ENCODE results near the gene FIG4.

FIG4 gene

GRCh38 chr6:109790131-109790530 is 99.0 kb downstream of the FIG4 start:
- H3K9me3 ChIP-seq (ENCODE audit: insufficient read depth, low read depth, low read length) = no peaks in the 10 kb centered on the region
- no peak overlapping the region for H3K23ac ChIP-seq (ENCODE audit: low read length)
- no peak overlapping the region for H3K18ac ChIP-seq (ENCODE audit: low read length)
- peaks cover 3 to 4% of the 10 kb centered on the region in 2 experiments for H3K4me1 ChIP-seq (ENCODE audit: control insufficient read depth in 1 of 2, insufficient read depth in 2 of 2, low read length in 2 of 2)
- H3K9ac ChIP-seq (ENCODE audit: low read length) = no peak overlapping the region
- H2BK120ac ChIP-seq (ENCODE audit: insufficient read depth, low read length, poor library complexity) = no peak overlapping the region
- no peak overlapping the region for H2AFZ ChIP-seq (ENCODE audit: insufficient read depth, low read length, poor library complexity)
- H3K4ac ChIP-seq (ENCODE audit: low read depth, low read length) = no peak overlapping the region
- no peak overlapping the region for H3K27ac ChIP-seq (ENCODE audit: low read depth, low read length)
- H4K8ac ChIP-seq (ENCODE audit: low read depth, low read length) = no peak overlapping the region
- no peak overlapping the region for H4K91ac ChIP-seq (ENCODE audit: low read depth, low read length)
- WGBS (ENCODE audit: extremely low coverage, insufficient coverage, insufficient read length) = no CpG with 5 or more reads among the region's 1 CpG
- no peak overlapping the region for H2AK5ac ChIP-seq (ENCODE audit: low read length)
- H3K36me3 ChIP-seq (ENCODE audit: control insufficient read depth in 1 of 2, insufficient read depth in 2 of 2, low read length in 2 of 2) = no peaks in the 10 kb centered on the region
- H3K27me3 ChIP-seq (ENCODE audit: insufficient read depth, low read length) = no peaks in the 10 kb centered on the region
- peaks cover 4% of the 10 kb centered on the region for H3K79me1 ChIP-seq (ENCODE audit: low read length)
- H3K14ac ChIP-seq (ENCODE audit: low read length) = no peak overlapping the region
- no peak overlapping the region for H4K12ac ChIP-seq (ENCODE audit: low read depth, low read length)
- no peaks in the 10 kb centered on the region for H3K79me2 ChIP-seq (ENCODE audit: control insufficient read depth, insufficient read depth, low read length, poor library complexity)
- peak in 1 of 2 donors; percentile 30 for DNase-seq
- no peak overlapping the region for H2BK5ac ChIP-seq (ENCODE audit: low read depth, low read length, poor library complexity)
- H3K4me3 ChIP-seq (ENCODE audit: low read depth, low read length) = no peak overlapping the region
- H3K4me2 ChIP-seq (ENCODE audit: low read length) = no peak overlapping the region
- no peak overlapping the region for H2BK12ac ChIP-seq (ENCODE audit: low read length)

- peak overlapping the region; percentile 51 for H2BK120ac ChIP-seq (ENCODE audit: insufficient read depth, low read length, poor library complexity)
- H2BK5ac ChIP-seq (ENCODE audit: low read depth, low read length, poor library complexity) = peak overlapping the region; percentile 79
- no peak overlapping the region for H2AFZ ChIP-seq (ENCODE audit: insufficient read depth, low read length, poor library complexity)
- no peak overlapping the region for H3K4me2 ChIP-seq (ENCODE audit: low read length)
- H3K9ac ChIP-seq (ENCODE audit: low read length) = no peak overlapping the region
- H4K12ac ChIP-seq (ENCODE audit: low read depth, low read length) = peak overlapping the region; percentile 70
- H3K23ac ChIP-seq (ENCODE audit: low read length) = no peak overlapping the region
- peaks cover 4% of the 10 kb centered on the region for H3K79me1 ChIP-seq (ENCODE audit: low read length)
- peak overlapping the region; percentile 70 for H3K14ac ChIP-seq (ENCODE audit: low read length)
- H3K79me2 ChIP-seq (ENCODE audit: control insufficient read depth, insufficient read depth, low read length, poor library complexity) = no peaks in the 10 kb centered on the region
- H3K27ac ChIP-seq (ENCODE audit: low read depth, low read length) = peak overlapping the region; percentile 48
- DNase-seq = no peak
- H3K9me3 ChIP-seq (ENCODE audit: insufficient read depth, low read depth, low read length) = no peaks in the 10 kb centered on the region
- no CpG with 5 or more reads among the region's 12 CpGs for WGBS (ENCODE audit: extremely low coverage, insufficient coverage, insufficient read length)
- no peaks in the 10 kb centered on the region for H3K36me3 ChIP-seq (ENCODE audit: control insufficient read depth in 1 of 2, insufficient read depth in 2 of 2, low read length in 2 of 2)
- peaks cover 2 to 3% of the 10 kb centered on the region in 2 experiments for H3K4me1 ChIP-seq (ENCODE audit: control insufficient read depth in 1 of 2, insufficient read depth in 2 of 2, low read length in 2 of 2)
- H3K18ac ChIP-seq (ENCODE audit: low read length) = no peak overlapping the region
- H2BK12ac ChIP-seq (ENCODE audit: low read length) = peak overlapping the region; percentile 97
- peak overlapping the region; percentile 62 for H4K91ac ChIP-seq (ENCODE audit: low read depth, low read length)
- no peaks in the 10 kb centered on the region for H3K27me3 ChIP-seq (ENCODE audit: insufficient read depth, low read length)
- H4K8ac ChIP-seq (ENCODE audit: low read depth, low read length) = peak overlapping the region; percentile 60
- H3K4me3 ChIP-seq (ENCODE audit: low read depth, low read length) = no peak overlapping the region
- H2AK5ac ChIP-seq (ENCODE audit: low read length) = peak overlapping the region; percentile 74
- no peak overlapping the region for H3K4ac ChIP-seq (ENCODE audit: low read depth, low read length)
Observed at GRCh38 chr6:109791301-109791700, 100.2 kb downstream of the FIG4 start.

DNA sequence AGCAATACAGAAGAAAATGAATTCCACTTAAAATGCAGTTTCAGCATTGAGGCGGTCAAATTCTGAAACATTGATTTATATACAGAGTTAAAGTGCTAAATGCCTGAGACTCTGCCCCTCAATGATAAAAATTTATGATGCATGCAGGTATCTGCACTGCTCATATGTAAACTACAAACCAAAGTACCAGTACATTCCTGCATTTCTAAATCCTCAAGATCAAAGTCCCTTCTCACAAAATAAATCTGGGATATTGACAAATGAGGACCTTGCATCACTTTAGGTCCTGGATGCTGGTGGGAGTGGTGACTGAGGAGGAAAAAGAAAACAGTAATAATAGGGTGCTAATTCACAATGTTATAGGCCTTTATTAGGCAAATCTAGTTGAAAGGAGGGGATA is 101.9 kb downstream of the FIG4 start:
- Histone ChIP-seq H2BK120ac (ENCODE audit: insufficient read depth, low read length, poor library complexity) (no peak overlapping the region), H4K12ac (ENCODE audit: low read depth, low read length) (no peak overlapping the region), H2BK12ac (ENCODE audit: low read length) (no peak overlapping the region), H3K9ac (ENCODE audit: low read length) (no peak overlapping the region), H3K27me3 (ENCODE audit: insufficient read depth, low read length) (no peaks in the 10 kb centered on the region), H4K91ac (ENCODE audit: low read depth, low read length) (no peak overlapping the region), H3K79me2 (ENCODE audit: control insufficient read depth, insufficient read depth, low read length, poor library complexity) (no peaks in the 10 kb centered on the region), H3K36me3 (ENCODE audit: control insufficient read depth in 1 of 2, insufficient read depth in 2 of 2, low read length in 2 of 2) (no peaks in the 10 kb centered on the region), H4K8ac (ENCODE audit: low read depth, low read length) (no peak overlapping the region), H3K14ac (ENCODE audit: low read length) (no peak overlapping the region), H3K9me3 (ENCODE audit: insufficient read depth, low read depth, low read length) (no peaks in the 10 kb centered on the region), H3K27ac (ENCODE audit: low read depth, low read length) (no peak overlapping the region), H3K18ac (ENCODE audit: low read length) (no peak overlapping the region), H3K79me1 (ENCODE audit: low read length) (peaks cover 4% of the 10 kb centered on the region), H3K4me3 (ENCODE audit: low read depth, low read length) (no peak overlapping the region), H3K4me1 (ENCODE audit: control insufficient read depth in 1 of 2, insufficient read depth in 2 of 2, low read length in 2 of 2) (peaks cover 2 to 3% of the 10 kb centered on the region in 2 experiments), H3K4me2 (ENCODE audit: low read length) (no peak overlapping the region), H2AFZ (ENCODE audit: insufficient read depth, low read length, poor library complexity) (no peak overlapping the region), H3K4ac (ENCODE audit: low read depth, low read length) (no peak overlapping the region), H3K23ac (ENCODE audit: low read length) (no peak overlapping the region), H2BK5ac (ENCODE audit: low read depth, low read length, poor library complexity) (no peak overlapping the region), H2AK5ac (ENCODE audit: low read length) (no peak overlapping the region)
- peak; percentile 33 to 88 for DNase-seq
- no CpG with 5 or more reads among the region's 1 CpG for whole genome bisulfite sequencing (ENCODE audit: extremely low coverage, insufficient coverage, insufficient read length)

DNA sequence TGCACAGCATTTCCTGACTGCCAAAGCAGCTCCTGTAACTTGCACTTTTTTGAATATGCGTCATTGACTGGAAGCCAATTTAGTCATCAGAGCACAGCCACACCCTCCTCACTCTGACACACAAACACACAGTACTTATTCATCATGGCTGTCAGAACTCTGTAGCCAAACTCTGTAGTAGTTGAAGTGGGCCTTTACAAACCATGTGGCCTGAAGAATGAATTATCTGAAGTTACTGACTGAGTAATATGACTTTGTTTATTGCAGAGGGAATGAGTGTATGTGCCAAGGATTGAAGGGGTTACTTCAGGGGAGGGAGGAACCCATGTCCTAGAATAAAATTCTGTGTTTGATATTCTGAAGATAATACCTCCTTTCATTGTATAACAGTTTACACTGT is 102.7 kb downstream of the FIG4 start:
- H3K27ac ChIP-seq (ENCODE audit: low read depth, low read length) = no peak overlapping the region
- no peak overlapping the region for H3K9ac ChIP-seq (ENCODE audit: low read length)
- no peak overlapping the region for H3K23ac ChIP-seq (ENCODE audit: low read length)
- no peaks in the 10 kb centered on the region for H3K9me3 ChIP-seq (ENCODE audit: insufficient read depth, low read depth, low read length)
- no CpG with 5 or more reads among the region's 1 CpG for WGBS (ENCODE audit: extremely low coverage, insufficient coverage, insufficient read length)
- no peak overlapping the region for H2BK120ac ChIP-seq (ENCODE audit: insufficient read depth, low read length, poor library complexity)
- no peak overlapping the region for H3K18ac ChIP-seq (ENCODE audit: low read length)
- no peaks in the 10 kb centered on the region for H3K36me3 ChIP-seq (ENCODE audit: control insufficient read depth in 1 of 2, insufficient read depth in 2 of 2, low read length in 2 of 2)
- H4K8ac ChIP-seq (ENCODE audit: low read depth, low read length) = no peak overlapping the region
- H3K4ac ChIP-seq (ENCODE audit: low read depth, low read length) = no peak overlapping the region
- no peak overlapping the region for H2AK5ac ChIP-seq (ENCODE audit: low read length)
- H2AFZ ChIP-seq (ENCODE audit: insufficient read depth, low read length, poor library complexity) = no peak overlapping the region
- H2BK12ac ChIP-seq (ENCODE audit: low read length) = no peak overlapping the region
- H3K79me1 ChIP-seq (ENCODE audit: low read length) = peaks cover 4% of the 10 kb centered on the region
- H3K14ac ChIP-seq (ENCODE audit: low read length) = no peak overlapping the region
- H3K79me2 ChIP-seq (ENCODE audit: control insufficient read depth, insufficient read depth, low read length, poor library complexity) = no peaks in the 10 kb centered on the region
- H3K27me3 ChIP-seq (ENCODE audit: insufficient read depth, low read length) = no peaks in the 10 kb centered on the region
- no peak overlapping the region for H2BK5ac ChIP-seq (ENCODE audit: low read depth, low read length, poor library complexity)
- H3K4me1 ChIP-seq (ENCODE audit: control insufficient read depth in 1 of 2, insufficient read depth in 2 of 2, low read length in 2 of 2) = peaks cover 2 to 3% of the 10 kb centered on the region in 2 experiments
- H3K4me3 ChIP-seq (ENCODE audit: low read depth, low read length) = no peak overlapping the region
- DNase-seq = peak; percentile 57 to 82
- no peak overlapping the region for H4K12ac ChIP-seq (ENCODE audit: low read depth, low read length)
- H4K91ac ChIP-seq (ENCODE audit: low read depth, low read length) = no peak overlapping the region
- H3K4me2 ChIP-seq (ENCODE audit: low read length) = no peak overlapping the region
